Psoas muscle (tissue), 8 donors: Measurements from ENCODE around the gene SEC31B. TPM values are rescaled to one million over a fixed set of nuclear protein-coding genes. Genes with fewer than 3 reads are reported as not detected.

Experiments
- ATAC-seq, 4 donors: fragments of 200-7000 bp; cut with Tn5 transposase; one replicate each; pipeline ENCODE4 v1.9.1; 2020; ENCODE audit warnings: moderate library complexity in 3 of 4, mild to moderate bottlenecking in 2 of 4
- DNase-seq, 2 donors: peaks; one replicate each; pipeline ENCODE4 v3.0.0-alpha.2; 2020
- H3K27ac ChIP-seq: fragments of 200-600 bp; one replicate; pipeline ENCODE4 v1.8.0; 2022
- H3K27me3 ChIP-seq, 3 donors: fragments of 200-600 bp in 1 of 3; one replicate each; pipeline versions ENCODE4 v1.6.1 to v1.8.0; 2013 to 2022; ENCODE audit warnings: low read length in 2 of 3, mild to moderate bottlenecking in 2 of 3, moderate library complexity in 1 of 3; ENCODE audit not compliant: insufficient read depth in 3 of 3
- H3K36me3 ChIP-seq, 2 donors: fragments of 200-600 bp in 1 of 2; one replicate each; pipeline versions ENCODE4 v1.6.1 to v1.8.0; 2013 to 2022; ENCODE audit warnings: low read depth in 1 of 2, mild to moderate bottlenecking in 1 of 2, moderate library complexity in 1 of 2; ENCODE audit not compliant: insufficient read depth in 1 of 2
- H3K4me1 ChIP-seq: fragments of 200-600 bp; one replicate; pipeline ENCODE4 v1.8.0; 2022
- H3K4me3 ChIP-seq: fragments of 200-600 bp; one replicate; pipeline ENCODE4 v1.8.0; 2022; ENCODE audit warnings: mild to moderate bottlenecking
- H3K9me3 ChIP-seq: fragments of 200-600 bp; one replicate; pipeline ENCODE4 v1.8.0; 2022
- WGBS, 3 donors: extraction: QIAGEN DNeasy Blood & Tissue Kit; methylation state at CpG; one replicate each; pipeline versions ENCODE4 v1.1.6 to v1.1.7; 2013; 5-methylcytosine and 5-hydroxymethylcytosine counted together
- intact Hi-C, 2 donors: fragments of 100-400 bp; cut with DNase I; formaldehyde crosslinking; loops; one replicate each; pipeline versions ENCODE4 v1.11.0 to v1.14.2; 2022
- polyA plus RNA-seq, 3 donors: library from polyadenylated mRNA; stranded (reverse); fragments of 200-250 nt; gene quantifications; one replicate each; pipeline ENCODE4 v1.2.3, GENCODE V29; 2013
- total RNA-seq, 4 donors: library from RNA; stranded (reverse); fragmentation: NEBNext Ultra II Directional in 2 of 4; extraction: Animal tissue kit (Norgen Biotek cat#: 25700) in 2 of 4; gene quantifications; one replicate each; pipeline versions ENCODE4 v1.2.1 to v1.2.4, GENCODE V29; 2021 to 2023
- TF ChIP-seq, protein P1 (sequence below): fragments of 200-600 bp; IDR thresholded peaks from one replicate; pipeline ENCODE4 v1.8.0; 2022; ENCODE audit warnings: antibody characterized with exemption
- donor health status: healthy with polysubstance abuse.
- donor health status: DM: no; HTN: no; CAD: no; lungs with moderate emphysema.
- donor health status: Bipolar disorder and iron deficiency.
- donor health status: healthy.
- donor health status: DM: yes; HTN: yes; CAD: no.
- donor health status: DM: no; HTN: no; CAD: no.
- donor health status: DM: no; HTN: no; CAD: no.
- donor health status: DM: yes; HTN: yes; CAD: no.

SEC31B gene
- total and polyA plus RNA-seq, 7 donors = 2.0 to 6.7 (median 3.7) TPM

- no peak overlapping the region for H3K4me3 ChIP-seq
- no peaks in the 10 kb centered on the region for H3K27me3 ChIP-seq
- TF ChIP-seq, protein P1, sequence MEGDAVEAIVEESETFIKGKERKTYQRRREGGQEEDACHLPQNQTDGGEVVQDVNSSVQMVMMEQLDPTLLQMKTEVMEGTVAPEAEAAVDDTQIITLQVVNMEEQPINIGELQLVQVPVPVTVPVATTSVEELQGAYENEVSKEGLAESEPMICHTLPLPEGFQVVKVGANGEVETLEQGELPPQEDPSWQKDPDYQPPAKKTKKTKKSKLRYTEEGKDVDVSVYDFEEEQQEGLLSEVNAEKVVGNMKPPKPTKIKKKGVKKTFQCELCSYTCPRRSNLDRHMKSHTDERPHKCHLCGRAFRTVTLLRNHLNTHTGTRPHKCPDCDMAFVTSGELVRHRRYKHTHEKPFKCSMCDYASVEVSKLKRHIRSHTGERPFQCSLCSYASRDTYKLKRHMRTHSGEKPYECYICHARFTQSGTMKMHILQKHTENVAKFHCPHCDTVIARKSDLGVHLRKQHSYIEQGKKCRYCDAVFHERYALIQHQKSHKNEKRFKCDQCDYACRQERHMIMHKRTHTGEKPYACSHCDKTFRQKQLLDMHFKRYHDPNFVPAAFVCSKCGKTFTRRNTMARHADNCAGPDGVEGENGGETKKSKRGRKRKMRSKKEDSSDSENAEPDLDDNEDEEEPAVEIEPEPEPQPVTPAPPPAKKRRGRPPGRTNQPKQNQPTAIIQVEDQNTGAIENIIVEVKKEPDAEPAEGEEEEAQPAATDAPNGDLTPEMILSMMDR = no peak
- no peaks in the 10 kb centered on the region for H3K9me3 ChIP-seq
- H3K27ac ChIP-seq = no peak overlapping the region
- DNase-seq = no peak
- peaks cover 13 to 88% of the 10 kb centered on the region in 2 donors for H3K36me3 ChIP-seq
- no peaks in the 10 kb centered on the region for H3K4me1 ChIP-seq
- intact Hi-C loops = no loop called here
- ATAC-seq = no peak
Observed at GRCh38 chr10:100501423-100501822, 18.2 kb downstream of the SEC31B start.

DNA sequence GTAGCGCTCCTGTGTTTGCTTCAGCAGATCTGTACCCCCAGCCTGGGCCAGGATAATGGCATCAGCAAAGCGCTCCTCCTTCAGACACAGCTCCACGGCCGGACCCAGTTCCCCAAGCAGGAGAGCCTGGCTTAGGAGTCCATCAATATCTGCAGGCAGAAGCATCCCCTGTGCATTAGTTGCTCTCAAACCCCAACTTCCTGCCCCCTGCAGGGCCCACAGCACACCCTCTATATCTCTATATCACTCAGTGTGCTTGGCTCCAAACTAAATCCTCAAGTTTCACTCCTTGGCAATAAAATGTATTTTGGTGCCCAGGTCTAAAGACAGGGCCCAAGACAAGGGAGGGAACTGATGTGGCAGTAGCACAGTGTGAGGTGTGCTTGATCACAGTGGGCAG is 21.6 kb downstream of the SEC31B start:
- no peaks in the 10 kb centered on the region for H3K9me3 ChIP-seq
- WGBS, 3 donors = 92 to 98% (median 97%) methylated on average over 4 of the region's 4 CpGs
- ATAC-seq (no peak), DNase-seq (no peak)
- peaks cover 4 to 95% of the 10 kb centered on the region in 2 donors for H3K36me3 ChIP-seq
- no peaks in the 10 kb centered on the region for H3K4me1 ChIP-seq
- H3K4me3 ChIP-seq = no peak overlapping the region
- intact Hi-C loops = no loop called here
- H3K27me3 ChIP-seq = no peaks in the 10 kb centered on the region
- H3K27ac ChIP-seq = no peak overlapping the region
- TF ChIP-seq, protein P1 = no peak

- Histone ChIP-seq H3K27me3 (no peaks in the 10 kb centered on the region), H3K9me3 (no peaks in the 10 kb centered on the region), H3K36me3 (peaks cover 0 to 91% of the 10 kb centered on the region in 2 donors), H3K27ac (no peak overlapping the region), H3K4me3 (no peak overlapping the region), H3K4me1 (no peaks in the 10 kb centered on the region)
- intact Hi-C loops = no loop called here
- TF ChIP-seq, protein P1 = no peak
- ATAC-seq (no peak), DNase-seq (no peak)
- 95 to 97% (median 96%) methylated on average over 2 of the region's 2 CpGs for WGBS, 3 donors
Observed at GRCh38 chr10:100496567-100496966, 23.1 kb downstream of the SEC31B start.

DNA sequence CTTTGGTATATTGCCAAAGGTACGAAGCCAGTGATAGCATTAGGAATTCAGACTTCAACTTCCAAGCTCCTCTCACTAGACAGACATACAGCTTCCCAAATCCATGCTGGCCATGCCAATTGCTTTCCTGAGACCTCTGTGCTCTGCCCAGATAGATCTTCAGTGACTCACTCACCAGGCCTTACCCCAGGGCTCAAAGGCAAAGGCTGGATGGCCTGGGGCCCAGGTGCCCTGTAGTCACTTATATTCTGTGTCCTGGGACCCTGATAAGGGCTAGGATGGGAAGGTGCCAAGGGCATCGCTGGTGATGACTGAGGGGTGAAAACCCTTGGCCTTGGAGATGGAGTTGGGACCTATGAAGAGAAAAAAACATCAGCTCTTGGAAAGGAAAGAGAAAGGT is 29.1 kb downstream of the SEC31B start:
- TF ChIP-seq, protein P1 = no peak
- H3K4me3 ChIP-seq = no peak overlapping the region
- H3K27ac ChIP-seq = no peak overlapping the region
- no peak for DNase-seq
- no peak for ATAC-seq
- no peaks in the 10 kb centered on the region for H3K27me3 ChIP-seq
- H3K4me1 ChIP-seq = no peaks in the 10 kb centered on the region
- WGBS, 3 donors = 82 to 88% (median 87%) methylated on average over 2 of the region's 2 CpGs
- no peaks in the 10 kb centered on the region for H3K9me3 ChIP-seq
- peaks cover 0 to 80% of the 10 kb centered on the region in 2 donors for H3K36me3 ChIP-seq
- intact Hi-C loops = no loop called here

GRCh38 chr10:100489396-100489795 is 30.3 kb downstream of the SEC31B start:
- DNase-seq (no peak), ATAC-seq (no peak)
- intact Hi-C loops = no loop called here
- Histone ChIP-seq H3K9me3 (no peaks in the 10 kb centered on the region), H3K36me3 (peaks cover 0 to 75% of the 10 kb centered on the region in 2 donors), H3K4me3 (no peak overlapping the region), H3K4me1 (no peaks in the 10 kb centered on the region), H3K27ac (no peak overlapping the region), H3K27me3 (no peaks in the 10 kb centered on the region)
- WGBS, 3 donors = 78 to 91% (median 89%) methylated on average over 5 of the region's 5 CpGs
- TF ChIP-seq, protein P1 = no peak
